Measurements from ENCODE around the gene TP53BP2.

Gene TP53BP2

GRCh38 chr1:223832637-223832943, 13.2 kb downstream of the TP53BP2 start:
- ChIA-PET CTCF (interaction anchor here (0.9 to 1.7 kb wide), 3 partner anchors 8 to 14 kb away, joined by 3 to 8 read pairs (median 3); no protein-coding TSS in a partner anchor), POLR2A (interaction anchor here (0.5 to 0.9 kb wide), 2 partner anchors 10 to 35 kb away, joined by 3 to 6 read pairs; no protein-coding TSS in a partner anchor)
- DNase-seq (ENCODE audit: extremely low spot score) = no peak
- TF ChIP-seq, protein P1, sequence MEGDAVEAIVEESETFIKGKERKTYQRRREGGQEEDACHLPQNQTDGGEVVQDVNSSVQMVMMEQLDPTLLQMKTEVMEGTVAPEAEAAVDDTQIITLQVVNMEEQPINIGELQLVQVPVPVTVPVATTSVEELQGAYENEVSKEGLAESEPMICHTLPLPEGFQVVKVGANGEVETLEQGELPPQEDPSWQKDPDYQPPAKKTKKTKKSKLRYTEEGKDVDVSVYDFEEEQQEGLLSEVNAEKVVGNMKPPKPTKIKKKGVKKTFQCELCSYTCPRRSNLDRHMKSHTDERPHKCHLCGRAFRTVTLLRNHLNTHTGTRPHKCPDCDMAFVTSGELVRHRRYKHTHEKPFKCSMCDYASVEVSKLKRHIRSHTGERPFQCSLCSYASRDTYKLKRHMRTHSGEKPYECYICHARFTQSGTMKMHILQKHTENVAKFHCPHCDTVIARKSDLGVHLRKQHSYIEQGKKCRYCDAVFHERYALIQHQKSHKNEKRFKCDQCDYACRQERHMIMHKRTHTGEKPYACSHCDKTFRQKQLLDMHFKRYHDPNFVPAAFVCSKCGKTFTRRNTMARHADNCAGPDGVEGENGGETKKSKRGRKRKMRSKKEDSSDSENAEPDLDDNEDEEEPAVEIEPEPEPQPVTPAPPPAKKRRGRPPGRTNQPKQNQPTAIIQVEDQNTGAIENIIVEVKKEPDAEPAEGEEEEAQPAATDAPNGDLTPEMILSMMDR (IDR thresholded peaks at IDR 0.05; ENCODE audit: control extremely low read depth, extremely low read depth, low read depth, missing control alignments) = no peak

- ChIA-PET CTCF (interaction anchor here (1.0 to 1.7 kb wide), 4 partner anchors 9 to 21 kb away, joined by 3 to 8 read pairs (median 4); no protein-coding TSS in a partner anchor), POLR2A (no interaction called here)
- TF ChIP-seq, protein P1 (IDR thresholded peaks at IDR 0.05; ENCODE audit: control extremely low read depth, extremely low read depth, low read depth, missing control alignments) = no peak
- DNase-seq (ENCODE audit: extremely low spot score) = no peak
These were observed 13.8 kb downstream of the TP53BP2 start for GRCh38 chr1:223831755-223832636.

GRCh38 chr1:223829678-223830077, 16.1 kb downstream of the TP53BP2 start:
- TF ChIP-seq, protein P1 (IDR thresholded peaks at IDR 0.05; ENCODE audit: control extremely low read depth, extremely low read depth, low read depth, missing control alignments) = no peak
- POLR2A ChIA-PET = no interaction called here
- DNase-seq (ENCODE audit: extremely low spot score) = no peak
- CTCF ChIA-PET = interaction anchor here (1.0 to 1.6 kb wide), 3 partner anchors 9 to 18 kb away, joined by 3 to 4 read pairs (median 4); no protein-coding TSS in a partner anchor

GRCh38 chr1:223828162-223828848, 17.4 kb downstream of the TP53BP2 start:
- TF ChIP-seq, protein P1 (IDR thresholded peaks at IDR 0.05; ENCODE audit: control extremely low read depth, extremely low read depth, low read depth, missing control alignments) = no peak
- POLR2A ChIA-PET = no interaction called here
- CTCF ChIA-PET = interaction anchor here (1.0 kb wide), 1 partner anchor 11 kb away, joined by 3 read pairs; no protein-coding TSS in a partner anchor
- no peak for DNase-seq (ENCODE audit: extremely low spot score)

GRCh38 chr1:223827193-223827663, 18.5 kb downstream of the TP53BP2 start:
- POLR2A ChIA-PET = no interaction called here
- TF ChIP-seq, protein P1 (IDR thresholded peaks at IDR 0.05; ENCODE audit: control extremely low read depth, extremely low read depth, low read depth, missing control alignments) = no peak
- DNase-seq (ENCODE audit: extremely low spot score) = no peak
- CTCF ChIA-PET = interaction anchor here (1.4 kb wide), 1 partner anchor 9 kb away, joined by 6 read pairs; no protein-coding TSS in a partner anchor

Data from GM10248 (cell line).